ENCODE results near the gene TUBB1. TPM values are rescaled to one million over a fixed set of nuclear protein-coding genes. Genes with fewer than 3 reads are reported as not detected.
"Not testable (repeated sequence)": the region's sequence is repeated elsewhere in the genome, so short reads cannot be mapped to it uniquely, and the experiment has no call there.

TUBB1 gene
- total RNA-seq, 1 donor from 2014 or later: 0.22 TPM

GRCh38 chr20:59003836-59004492 lies 15.3 kb upstream of the TUBB1 start:
- no peak for DNase-seq
- ATAC-seq (ENCODE audit: poor library complexity): no peak
- intact Hi-C loops (cut with DNase I): no loop called here

- DNase-seq: peak; percentile 73
- intact Hi-C loops (cut with DNase I): no loop called here
- ATAC-seq (ENCODE audit: poor library complexity): no peak
These were observed 14.8 kb upstream of the TUBB1 start for GRCh38 chr20:59004493-59004762.

- ATAC-seq (ENCODE audit: poor library complexity): peak; percentile 53
- intact Hi-C loops (cut with DNase I): no loop called here
- DNase-seq: peak; percentile 79
These were observed 14.3 kb upstream of the TUBB1 start for GRCh38 chr20:59004763-59005522.

- intact Hi-C loops (cut with DNase I): no loop called here
- no peak for ATAC-seq (ENCODE audit: poor library complexity)
- DNase-seq: no peak
These were observed 13.6 kb upstream of the TUBB1 start for GRCh38 chr20:59005523-59006166.

- peak; percentile 2 for ATAC-seq (ENCODE audit: poor library complexity)
- DNase-seq: no peak
- intact Hi-C loops (cut with DNase I): no loop called here
These were observed 12.9 kb upstream of the TUBB1 start for GRCh38 chr20:59006167-59006863.

GRCh38 chr20:59006864-59007664 lies 12.2 kb upstream of the TUBB1 start, which contains the start of gene CTSZ:
Gene CTSZ, minus strand, starts transcription at chr20:59007254. Its CDS starts 126 bp downstream, at chr20:59007128.
- ATAC-seq (ENCODE audit: poor library complexity) (peak; percentile 92), DNase-seq (peak; percentile 85)
- intact Hi-C loops (cut with DNase I): no loop called here

- DNase-seq (peak; percentile 74), ATAC-seq (ENCODE audit: poor library complexity) (peak; percentile 2)
- intact Hi-C loops (cut with DNase I): no loop called here
These were observed 11.3 kb upstream of the TUBB1 start for GRCh38 chr20:59007665-59008511.

GRCh38 chr20:59008715-59009336 lies 10.4 kb upstream of the TUBB1 start:
- intact Hi-C loops (cut with DNase I): no loop called here
- ATAC-seq (ENCODE audit: poor library complexity) (no peak), DNase-seq (no peak)

GRCh38 chr20:59010321-59010994 lies 8.8 kb upstream of the TUBB1 start:
- ATAC-seq (ENCODE audit: poor library complexity): no peak
- no peak for DNase-seq
- intact Hi-C loops (cut with DNase I): no loop called here

GRCh38 chr20:59010995-59011873 lies 8.0 kb upstream of the TUBB1 start:
- ATAC-seq (ENCODE audit: poor library complexity) (no peak), DNase-seq (no peak)
- intact Hi-C loops (cut with DNase I): no loop called here

GRCh38 chr20:59011874-59012157 lies 7.4 kb upstream of the TUBB1 start:
- intact Hi-C loops (cut with DNase I); ATAC-seq (ENCODE audit: poor library complexity); DNase-seq: not testable (repeated sequence)

GRCh38 chr20:59013031-59013951 lies 5.9 kb upstream of the TUBB1 start:
- intact Hi-C loops (cut with DNase I): no loop called here
- no peak for DNase-seq

GRCh38 chr20:59013959-59014608 lies 5.1 kb upstream of the TUBB1 start:
- ATAC-seq (ENCODE audit: poor library complexity) (no peak), DNase-seq (no peak)
- intact Hi-C loops (cut with DNase I): no loop called here

More at GRCh38 chr20:59013031-59013951, 5.9 kb upstream of the TUBB1 start:
- no peak for ATAC-seq (ENCODE audit: poor library complexity)

- intact Hi-C loops (cut with DNase I): no loop called here
- no peak for DNase-seq
- ATAC-seq (ENCODE audit: poor library complexity): no peak
These were observed 4.4 kb upstream of the TUBB1 start for GRCh38 chr20:59014680-59015389.

All from Right ventricle myocardium superior (tissue), 1 donor.